H1 (cell line): ENCODE results near the gene RNF175.

Experiments used
- BCL11A ChIP-seq, 2 experiments: IDR thresholded peaks; one replicate each; pipeline ENCODE4 v1.6.1; 2011; ENCODE audit warnings: low read depth in 2 of 2, low read length in 2 of 2, mild to moderate bottlenecking in 2 of 2
- CHD2 ChIP-seq: IDR thresholded peaks from 2 replicates; pipeline ENCODE4 v1.6.1; 2012; ENCODE audit warnings: low read length, improper control_type of control experiment
- EGR1 ChIP-seq: IDR thresholded peaks from 2 replicates; pipeline ENCODE4 v1.6.1; 2011; ENCODE audit warnings: low read depth, low read length, borderline replicate concordance
- EP300 ChIP-seq, 2 experiments: IDR thresholded peaks; 1 replicate in 1 of 2; 2 replicates in 1 of 2; pipeline ENCODE4 v1.6.1; 2011 to 2012; ENCODE audit warnings: low read depth in 2 of 2, low read length in 2 of 2, mild to moderate bottlenecking in 2 of 2, borderline replicate concordance in 1 of 2, inconsistent platforms in 1 of 2, moderate library complexity in 1 of 2
- POLR2AphosphoS5 ChIP-seq: IDR thresholded peaks from 2 replicates; pipeline ENCODE4 v1.6.1; 2011; ENCODE audit warnings: low read depth, low read length
- RFX5 ChIP-seq: IDR thresholded peaks from 2 replicates; pipeline ENCODE4 v1.6.1; 2011; ENCODE audit warnings: low read depth, low read length, improper control_type of control experiment, borderline replicate concordance
- TF ChIP-seq, protein P1 (sequence below), 3 experiments: IDR thresholded peaks; 1 replicate in 2 of 3; 2 replicates in 1 of 3; pipeline versions ENCODE4 v1.5.1 to v1.6.1; 2011; ENCODE audit warnings: low read length in 3 of 3, mild to moderate bottlenecking in 3 of 3, inconsistent platforms in 2 of 3, low read depth in 1 of 3, moderate library complexity in 1 of 3; ENCODE audit not compliant: insufficient read depth in 1 of 3; ENCODE audit errors: control extremely low read depth in 1 of 3

- TF ChIP-seq EP300 (IDR thresholded peaks at IDR 0.05; ENCODE audit: borderline replicate concordance in 1 of 2, low read depth in 2 of 2, low read length in 2 of 2): no peak
- TF ChIP-seq RFX5: no peak
- no peak for TF ChIP-seq CHD2
- TF ChIP-seq, protein P1, sequence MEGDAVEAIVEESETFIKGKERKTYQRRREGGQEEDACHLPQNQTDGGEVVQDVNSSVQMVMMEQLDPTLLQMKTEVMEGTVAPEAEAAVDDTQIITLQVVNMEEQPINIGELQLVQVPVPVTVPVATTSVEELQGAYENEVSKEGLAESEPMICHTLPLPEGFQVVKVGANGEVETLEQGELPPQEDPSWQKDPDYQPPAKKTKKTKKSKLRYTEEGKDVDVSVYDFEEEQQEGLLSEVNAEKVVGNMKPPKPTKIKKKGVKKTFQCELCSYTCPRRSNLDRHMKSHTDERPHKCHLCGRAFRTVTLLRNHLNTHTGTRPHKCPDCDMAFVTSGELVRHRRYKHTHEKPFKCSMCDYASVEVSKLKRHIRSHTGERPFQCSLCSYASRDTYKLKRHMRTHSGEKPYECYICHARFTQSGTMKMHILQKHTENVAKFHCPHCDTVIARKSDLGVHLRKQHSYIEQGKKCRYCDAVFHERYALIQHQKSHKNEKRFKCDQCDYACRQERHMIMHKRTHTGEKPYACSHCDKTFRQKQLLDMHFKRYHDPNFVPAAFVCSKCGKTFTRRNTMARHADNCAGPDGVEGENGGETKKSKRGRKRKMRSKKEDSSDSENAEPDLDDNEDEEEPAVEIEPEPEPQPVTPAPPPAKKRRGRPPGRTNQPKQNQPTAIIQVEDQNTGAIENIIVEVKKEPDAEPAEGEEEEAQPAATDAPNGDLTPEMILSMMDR (IDR thresholded peaks at IDR 0.05; ENCODE audit: control extremely low read depth in 1 of 3, insufficient read depth in 1 of 3, low read depth in 1 of 3, low read length in 3 of 3): peak in 2 of 3 experiments; percentile 17 to 37; a peak in 2 of 4 replicates
- no peak for TF ChIP-seq BCL11A (IDR thresholded peaks at IDR 0.05; ENCODE audit: low read depth in 2 of 2, low read length in 2 of 2)
- TF ChIP-seq EGR1: no peak
- peak; percentile 49; the same call in 1 of the 2 replicates for TF ChIP-seq POLR2AphosphoS5
Measured at GRCh38 chr4:153785910-153786721, 26.3 kb upstream of the RNF175 start.
